PC-9 (cell line): ENCODE results near the gene CDK17. TPM values are rescaled to one million over a fixed set of nuclear protein-coding genes. Genes with fewer than 3 reads are reported as not detected.
"Not testable (repeated sequence)": the region's sequence is repeated elsewhere in the genome, so short reads cannot be mapped to it uniquely, and the experiment has no call there.

Experiments used
- BruUV-seq: library from RNA; stranded (reverse); fragments of 400-500 nt; replicated peaks from 2 replicates; lab custom pipeline; 2021; lab: Mats Ljungman, UMichigan
- CTCF ChIA-PET: fragments of 300-600 bp; sonication (Branson Sonifier 250); formaldehyde crosslinking; loops from one replicate; lab custom pipeline; 2022; ENCODE audit warnings: antibody characterized with exemption; lab: Charles Lee
- POLR2A ChIA-PET: fragments of 300-600 bp; sonication (Branson Sonifier 250); formaldehyde crosslinking; loops from one replicate; lab custom pipeline; 2022; ENCODE audit warnings: antibody characterized with exemption; ENCODE audit not compliant: unreplicated experiment; lab: Charles Lee
- DNase-seq, 2 experiments: peaks; one replicate each; pipeline versions ENCODE4 v3.0.0 to v3.0.0-alpha.2; 2015 to 2022; ENCODE audit warnings: mixed read lengths in 1 of 2
- H2AFZ ChIP-seq: fragments of 200-600 bp; sonication (generic); 2 replicates; pipeline ENCODE4 v1.8.1; 2017; ENCODE audit warnings: antibody characterized with exemption
- H3F3A ChIP-seq: fragments of 200-600 bp; sonication (generic); 2 replicates; pipeline ENCODE4 v1.8.1; 2017; ENCODE audit warnings: antibody characterized with exemption, mild to moderate bottlenecking, low read depth; ENCODE audit not compliant: insufficient read depth
- H3K27ac ChIP-seq: fragments of 200-600 bp; sonication (generic); 2 replicates; pipeline ENCODE4 v1.6.1; 2016; ENCODE audit warnings: mixed run types
- H3K27me3 ChIP-seq: fragments of 200-600 bp; sonication (generic); 2 replicates; pipeline ENCODE4 v1.6.1; 2016; ENCODE audit warnings: low read depth, mixed run types; ENCODE audit not compliant: insufficient read depth
- H3K36me3 ChIP-seq: fragments of 200-600 bp; sonication (generic); 2 replicates; pipeline ENCODE4 v1.6.1; 2016; ENCODE audit warnings: low read depth, mixed run types
- H3K4me1 ChIP-seq: fragments of 200-600 bp; sonication (generic); replicated peaks from 2 replicates; pipeline ENCODE4 v1.6.1; 2016; ENCODE audit warnings: mixed run types; ENCODE audit not compliant: insufficient read depth
- H3K4me2 ChIP-seq: fragments of 200-600 bp; sonication (generic); 2 replicates; pipeline ENCODE4 v1.6.1; 2017; ENCODE audit warnings: mixed run types
- H3K4me3 ChIP-seq: fragments of 200-600 bp; sonication (generic); 2 replicates; pipeline ENCODE4 v1.6.1; 2016; ENCODE audit warnings: mixed run types
- H3K79me2 ChIP-seq: fragments of 200-600 bp; sonication (generic); 2 replicates; pipeline ENCODE4 v1.6.1; 2017; ENCODE audit warnings: low read depth, mixed run types
- H3K9me2 ChIP-seq: fragments of 200-600 bp; sonication (generic); 2 replicates; pipeline ENCODE4 v1.8.1; 2017; ENCODE audit warnings: mild to moderate bottlenecking; ENCODE audit not compliant: insufficient read depth
- H3K9me3 ChIP-seq: fragments of 200-600 bp; sonication (generic); 2 replicates; pipeline ENCODE4 v1.8.1; 2016; ENCODE audit warnings: low read depth; ENCODE audit not compliant: insufficient read depth
- H4K20me1 ChIP-seq: fragments of 200-600 bp; sonication (generic); 2 replicates; pipeline ENCODE4 v1.8.1; 2017; ENCODE audit not compliant: insufficient read depth
- EZH2 ChIP-seq: fragments of 200-600 bp; sonication (generic); IDR thresholded peaks from 2 replicates; pipeline ENCODE4 v1.8.0; 2017; ENCODE audit warnings: antibody characterized with exemption, low read depth
- intact Hi-C: fragments of 100-400 bp; cut with micrococcal nuclease; formaldehyde crosslinking; loops from one replicate; pipeline ENCODE4 v1.10.0; 2022; ENCODE audit not compliant: unreplicated experiment
- total RNA-seq: library from RNA; stranded (reverse); gene quantifications from 2 replicates; pipeline ENCODE4 v1.2.3, GENCODE V29; 2021
- TF ChIP-seq, protein P1 (sequence below): fragments of 200-600 bp; sonication (generic); conservative IDR thresholded peaks from 2 replicates; pipeline ENCODE4 v1.6.1; 2017; ENCODE audit warnings: mixed run types, antibody characterized with exemption, mild to moderate bottlenecking, moderate library complexity

Gene CDK17
- total RNA-seq, 1 experiment from 2014 or later, result 29.0 TPM

DNA sequence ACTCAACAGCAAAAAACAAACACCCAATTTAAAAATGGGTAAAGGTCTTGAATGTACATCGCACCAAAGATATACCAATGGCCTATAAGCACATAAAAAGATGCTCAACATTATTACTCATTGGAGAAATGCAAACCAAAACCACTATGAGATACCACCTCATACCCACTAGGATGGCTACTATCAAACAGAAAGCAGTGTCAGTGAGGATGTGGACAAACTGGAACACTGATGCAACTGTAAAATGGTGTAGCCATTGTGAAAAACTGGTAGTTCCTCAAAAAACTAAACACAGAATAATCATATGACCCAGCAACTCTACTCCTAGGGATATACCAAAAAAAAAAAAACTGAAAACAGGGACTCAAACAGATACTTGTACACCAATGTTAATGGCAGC, 49.3 kb downstream of the CDK17 start:
- no peak overlapping the region for H3K4me2 ChIP-seq
- H3K27me3 ChIP-seq, result no peaks in the 10 kb centered on the region
- no peak overlapping the region for H3K4me3 ChIP-seq
- BruUV-seq, result no TSS peak
- 0 out of 2 replicates have a peak, but pooled peaks cover under 1% of the 10 kb centered on the region for H3K36me3 ChIP-seq
- H3K9me3 ChIP-seq, result peaks cover 2% of the 10 kb centered on the region; the same call in 1 of the 2 replicates
- DNase-seq, result no peak
- no peaks in the 10 kb centered on the region for H3K4me1 ChIP-seq
- no peaks in the 10 kb centered on the region for H3K9me2 ChIP-seq
- H3K27ac ChIP-seq, result no peak overlapping the region
- TF ChIP-seq, protein P1, sequence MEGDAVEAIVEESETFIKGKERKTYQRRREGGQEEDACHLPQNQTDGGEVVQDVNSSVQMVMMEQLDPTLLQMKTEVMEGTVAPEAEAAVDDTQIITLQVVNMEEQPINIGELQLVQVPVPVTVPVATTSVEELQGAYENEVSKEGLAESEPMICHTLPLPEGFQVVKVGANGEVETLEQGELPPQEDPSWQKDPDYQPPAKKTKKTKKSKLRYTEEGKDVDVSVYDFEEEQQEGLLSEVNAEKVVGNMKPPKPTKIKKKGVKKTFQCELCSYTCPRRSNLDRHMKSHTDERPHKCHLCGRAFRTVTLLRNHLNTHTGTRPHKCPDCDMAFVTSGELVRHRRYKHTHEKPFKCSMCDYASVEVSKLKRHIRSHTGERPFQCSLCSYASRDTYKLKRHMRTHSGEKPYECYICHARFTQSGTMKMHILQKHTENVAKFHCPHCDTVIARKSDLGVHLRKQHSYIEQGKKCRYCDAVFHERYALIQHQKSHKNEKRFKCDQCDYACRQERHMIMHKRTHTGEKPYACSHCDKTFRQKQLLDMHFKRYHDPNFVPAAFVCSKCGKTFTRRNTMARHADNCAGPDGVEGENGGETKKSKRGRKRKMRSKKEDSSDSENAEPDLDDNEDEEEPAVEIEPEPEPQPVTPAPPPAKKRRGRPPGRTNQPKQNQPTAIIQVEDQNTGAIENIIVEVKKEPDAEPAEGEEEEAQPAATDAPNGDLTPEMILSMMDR, result no peak
- no peak for TF ChIP-seq EZH2
- peaks cover 40% of the 10 kb centered on the region for H4K20me1 ChIP-seq
- no peak overlapping the region for H2AFZ ChIP-seq
- ChIA-PET POLR2A (no interaction called here), CTCF (interaction anchor here (0.7 kb wide), 1 partner anchor 10 kb away, joined by 3 read pairs; no protein-coding TSS in a partner anchor)
- intact Hi-C loops, result loop anchor here (5.0 kb wide), 1 partner anchor 46 kb away; no protein-coding TSS in a partner anchor
- H3F3A ChIP-seq, result peaks cover 32% of the 10 kb centered on the region
- H3K79me2 ChIP-seq, result peaks cover 98% of the 10 kb centered on the region

DNA sequence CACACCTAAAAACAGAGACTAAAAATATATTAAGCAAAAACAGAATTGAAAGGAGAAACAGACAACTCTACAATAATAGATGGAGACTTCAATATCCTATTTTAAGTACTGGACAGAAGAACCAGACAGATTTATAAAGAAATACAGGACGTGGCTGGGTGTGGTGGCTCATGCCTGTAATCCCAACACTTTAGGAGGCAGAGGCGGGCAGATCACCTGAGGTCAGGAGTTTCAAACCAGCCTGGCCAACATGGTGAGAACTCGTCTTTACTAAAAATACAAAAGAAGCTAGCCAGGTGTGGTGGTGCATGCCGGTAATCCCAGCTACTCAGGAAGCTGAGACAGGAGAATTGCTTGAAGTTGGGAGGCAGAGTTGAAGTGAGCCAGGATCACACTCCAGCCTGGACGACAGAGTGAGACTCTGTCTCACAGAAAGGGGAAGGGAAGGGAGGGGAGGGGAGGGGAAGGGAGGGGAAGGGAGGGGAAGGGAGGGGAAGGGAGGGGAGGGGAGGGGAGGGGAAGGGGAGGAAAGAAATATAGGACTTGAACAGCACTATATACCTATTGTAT, 53.0 kb downstream of the CDK17 start:
- DNase-seq, result no peak
- H3K79me2 ChIP-seq, result peaks cover 98% of the 10 kb centered on the region
- H4K20me1 ChIP-seq, result peaks cover 16% of the 10 kb centered on the region
- H3F3A ChIP-seq, result peaks cover 17% of the 10 kb centered on the region; the same call in 1 of the 2 replicates
- no peaks in the 10 kb centered on the region for H3K27me3 ChIP-seq
- CTCF ChIA-PET, result interaction anchor here (0.7 kb wide), 1 partner anchor 1060 kb away, joined by 3 read pairs; no protein-coding TSS in a partner anchor
- TF ChIP-seq, protein P1, result no peak
- no peak for TF ChIP-seq EZH2
- no peak overlapping the region for H3K4me2 ChIP-seq
- H2AFZ ChIP-seq, result no peak overlapping the region
- intact Hi-C loops, result no loop called here
- no peak overlapping the region for H3K4me3 ChIP-seq
- peaks cover 13% of the 10 kb centered on the region for H3K36me3 ChIP-seq
- no peaks in the 10 kb centered on the region for H3K9me2 ChIP-seq
- no TSS peak for BruUV-seq
- no peak overlapping the region for H3K27ac ChIP-seq
- H3K9me3 ChIP-seq, result peaks cover 12% of the 10 kb centered on the region
- H3K4me1 ChIP-seq, result no peaks in the 10 kb centered on the region
- POLR2A ChIA-PET, result interaction anchor here (0.7 kb wide), 1 partner anchor 140 kb away, joined by 8 read pairs; no protein-coding TSS in a partner anchor

DNA sequence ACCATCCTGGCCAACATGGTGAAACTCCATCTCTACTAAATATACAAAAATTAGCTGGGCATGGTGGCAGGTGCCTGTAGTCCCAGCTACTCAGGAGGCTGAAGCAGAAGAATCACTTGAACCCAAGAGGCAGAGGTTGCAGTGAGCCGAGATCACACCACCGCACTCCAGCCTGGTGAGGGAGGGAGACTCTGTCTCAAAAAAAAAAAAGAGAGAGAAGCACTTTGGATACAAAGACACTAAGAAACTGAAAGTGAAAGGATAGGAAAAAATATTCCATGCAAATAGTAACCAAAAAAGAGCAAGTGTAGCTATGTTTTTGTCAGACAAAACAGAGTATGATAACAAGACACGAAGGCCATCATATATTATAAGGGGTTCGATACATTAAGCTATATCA, 53.5 kb downstream of the CDK17 start:
- DNase-seq, H3K27ac ChIP-seq, intact Hi-C loops, H2AFZ ChIP-seq, H3K27me3 ChIP-seq, H3K4me3 ChIP-seq, H3K4me2 ChIP-seq, CTCF ChIA-PET, H3K9me2 ChIP-seq, BruUV-seq, POLR2A ChIA-PET, H3K4me1 ChIP-seq: not testable (repeated sequence)
- Histone ChIP-seq H4K20me1 (peaks cover 18% of the 10 kb centered on the region), H3K79me2 (peaks cover 98% of the 10 kb centered on the region), H3K36me3 (peaks cover 13% of the 10 kb centered on the region), H3F3A (peaks cover 22% of the 10 kb centered on the region), H3K9me3 (peaks cover 12% of the 10 kb centered on the region)
